GM23338 (cell line): ENCODE measurements around the gene G6PC3.

Experiments
- EZH2 ChIP-seq: fragments of 200-600 bp; sonication (generic); IDR thresholded peaks from one replicate; pipeline ENCODE4 v1.8.0; 2017; ENCODE audit warnings: antibody characterized with exemption, mild to moderate bottlenecking, low read depth; ENCODE audit not compliant: unreplicated experiment
- EZH2phosphoT487 ChIP-seq: fragments of 200-600 bp; sonication (generic); IDR thresholded peaks from one replicate; pipeline ENCODE4 v1.8.1; 2018; ENCODE audit warnings: antibody characterized with exemption; ENCODE audit not compliant: unreplicated experiment
- JUNB ChIP-seq: IDR thresholded peaks from one replicate; pipeline ENCODE4 v1.6.1; 2016; ENCODE audit warnings: antibody characterized with exemption; ENCODE audit not compliant: unreplicated experiment
- NANOG ChIP-seq: IDR thresholded peaks from 2 replicates; pipeline ENCODE4 v1.6.1; 2016; ENCODE audit warnings: antibody characterized with exemption, borderline replicate concordance
- POLR2AphosphoS5 ChIP-seq: IDR thresholded peaks from 2 replicates; pipeline ENCODE4 v1.6.1; 2016; ENCODE audit warnings: antibody characterized with exemption, low read depth
- REST ChIP-seq: IDR thresholded peaks from one replicate; pipeline ENCODE4 v1.6.1; 2018; ENCODE audit warnings: antibody characterized with exemption; ENCODE audit not compliant: unreplicated experiment
- ZNF114 ChIP-seq: fragments of 250-450 bp; sonication (Bioruptor Pico); IDR thresholded peaks from 2 replicates; pipeline ENCODE4 v1.5.0; 2020; ENCODE audit warnings: mild to moderate bottlenecking, moderate library complexity
- TF ChIP-seq, protein P1 (sequence below), 2 experiments: fragments of 200-600 bp in 1 of 2; sonication (generic) in 1 of 2; conservative IDR thresholded peaks; 2 replicates each; pipeline versions ENCODE4 v1.5.1 to v1.6.1; 2016 to 2017; ENCODE audit warnings: antibody characterized with exemption in 2 of 2, low read depth in 2 of 2, mild to moderate bottlenecking in 2 of 2, moderate library complexity in 1 of 2

- TF ChIP-seq, protein P1, sequence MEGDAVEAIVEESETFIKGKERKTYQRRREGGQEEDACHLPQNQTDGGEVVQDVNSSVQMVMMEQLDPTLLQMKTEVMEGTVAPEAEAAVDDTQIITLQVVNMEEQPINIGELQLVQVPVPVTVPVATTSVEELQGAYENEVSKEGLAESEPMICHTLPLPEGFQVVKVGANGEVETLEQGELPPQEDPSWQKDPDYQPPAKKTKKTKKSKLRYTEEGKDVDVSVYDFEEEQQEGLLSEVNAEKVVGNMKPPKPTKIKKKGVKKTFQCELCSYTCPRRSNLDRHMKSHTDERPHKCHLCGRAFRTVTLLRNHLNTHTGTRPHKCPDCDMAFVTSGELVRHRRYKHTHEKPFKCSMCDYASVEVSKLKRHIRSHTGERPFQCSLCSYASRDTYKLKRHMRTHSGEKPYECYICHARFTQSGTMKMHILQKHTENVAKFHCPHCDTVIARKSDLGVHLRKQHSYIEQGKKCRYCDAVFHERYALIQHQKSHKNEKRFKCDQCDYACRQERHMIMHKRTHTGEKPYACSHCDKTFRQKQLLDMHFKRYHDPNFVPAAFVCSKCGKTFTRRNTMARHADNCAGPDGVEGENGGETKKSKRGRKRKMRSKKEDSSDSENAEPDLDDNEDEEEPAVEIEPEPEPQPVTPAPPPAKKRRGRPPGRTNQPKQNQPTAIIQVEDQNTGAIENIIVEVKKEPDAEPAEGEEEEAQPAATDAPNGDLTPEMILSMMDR (conservative IDR thresholded peaks at IDR 0.05; ENCODE audit: low read depth in 2 of 2): no peak
- no peak for TF ChIP-seq POLR2AphosphoS5
- TF ChIP-seq EZH2: no peak
- no peak for TF ChIP-seq REST
- TF ChIP-seq JUNB: no peak
- TF ChIP-seq NANOG: no peak
- no peak for TF ChIP-seq EZH2phosphoT487
- no peak for TF ChIP-seq ZNF114 (CRISPR knock-in tag)
Measured at GRCh38 chr17:44045486-44045885, 25.0 kb upstream of the G6PC3 start.
